ENCODE measurements around the gene VPS4A.
"Not testable (repeated sequence)": the region's sequence is repeated elsewhere in the genome, so short reads cannot be mapped to it uniquely, and the experiment has no call there.

VPS4A gene

GRCh38 chr16:69327585-69328310 lies 16.6 kb downstream of the VPS4A start:
- DNase-seq: no peak

GRCh38 chr16:69328854-69329316 lies 17.7 kb downstream of the VPS4A start:
- no peak for DNase-seq

- peak in 1 of 2 donors; percentile 24 for DNase-seq
These were observed 18.5 kb downstream of the VPS4A start for GRCh38 chr16:69329369-69330285.

- peak; percentile 92 to 94 for DNase-seq
These were observed 19.3 kb downstream of the VPS4A start, which contains the start of gene PDF for GRCh38 chr16:69330286-69331109. Gene PDF, minus strand, starts transcription at chr16:69330588. Its CDS starts 18 bp downstream, at chr16:69330570.

- DNase-seq: no peak
These were observed 23.5 kb downstream of the VPS4A start for GRCh38 chr16:69334696-69335095.

GRCh38 chr16:69338557-69339288 lies 27.6 kb downstream of the VPS4A start:
- DNase-seq: no peak

GRCh38 chr16:69339289-69340094 lies 28.3 kb downstream of the VPS4A start, which contains the start of the genes COG8 and NIP7:
Gene COG8, minus strand, starts transcription at chr16:69339564. Its CDS starts 12 bp downstream, at chr16:69339552.
Gene NIP7, plus strand, starts transcription at chr16:69339772. Its CDS starts 58 bp downstream, at chr16:69339830.
- peak; percentile 98 for DNase-seq

GRCh38 chr16:69340095-69340644 lies 29.0 kb downstream of the VPS4A start:
- DNase-seq: no peak

GRCh38 chr16:69344171-69344570 lies 33.0 kb downstream of the VPS4A start:
- DNase-seq: no peak

GRCh38 chr16:69345923-69346322 lies 34.8 kb downstream of the VPS4A start:
- DNase-seq: peak; percentile 58 to 79

GRCh38 chr16:69346683-69347082 lies 35.5 kb downstream of the VPS4A start:
- DNase-seq: peak in 1 of 2 donors; percentile 19

- DNase-seq: no peak
These were observed 37.1 kb downstream of the VPS4A start for GRCh38 chr16:69348222-69348621.

GRCh38 chr16:69349536-69349935 lies 38.4 kb downstream of the VPS4A start:
- DNase-seq: no peak

GRCh38 chr16:69350536-69351133 lies 39.5 kb downstream of the VPS4A start:
- no peak for DNase-seq

GRCh38 chr16:69351309-69352027 lies 40.3 kb downstream of the VPS4A start, which contains the start of gene TMED6:
Gene TMED6, minus strand, starts transcription at chr16:69351786. Its CDS starts 33 bp downstream, at chr16:69351753.
- no peak for DNase-seq

- not testable (repeated sequence) for DNase-seq
These were observed 48.9 kb downstream of the VPS4A start for GRCh38 chr16:69360070-69360469.

GRCh38 chr16:69363281-69363717 lies 52.1 kb downstream of the VPS4A start:
- no peak for DNase-seq

- DNase-seq: no peak
These were observed 52.9 kb downstream of the VPS4A start for GRCh38 chr16:69364088-69364487.

- DNase-seq: no peak
These were observed 54.8 kb downstream of the VPS4A start for GRCh38 chr16:69365901-69366300.

All from inflammatory macrophage (primary cell).